GM04503 (cell line): ENCODE results near the gene ILK.

Experiments
- DNase-seq: peaks from one replicate; pipeline ENCODE4 v3.0.0-alpha.2; 2012; ENCODE audit warnings: low read depth

Gene ILK

DNA sequence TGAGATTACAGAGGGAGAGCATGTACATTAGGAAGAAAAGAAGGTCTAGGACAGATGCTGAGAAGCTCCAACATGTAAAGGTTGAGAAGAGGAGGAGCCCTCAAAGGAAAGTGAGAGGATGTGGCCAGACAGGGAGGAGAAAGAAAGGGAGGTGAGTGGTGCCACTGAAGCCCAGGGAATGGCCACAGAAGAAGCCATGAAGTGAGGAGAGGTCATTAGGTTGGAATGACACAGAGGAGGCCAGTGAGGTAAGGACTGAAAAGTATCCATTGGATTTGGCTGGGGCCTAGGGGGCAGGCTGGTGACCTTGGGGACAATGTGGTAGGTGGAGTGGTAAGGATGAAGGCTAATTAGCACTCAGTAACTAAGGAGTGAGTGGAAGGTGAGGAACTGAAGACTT, 55.1 kb downstream of the ILK start:
- DNase-seq, result no peak
